K562 (cell line): Measurements from ENCODE around the gene VPS37B. TPM values are rescaled to one million over a fixed set of nuclear protein-coding genes. Genes with fewer than 3 reads are reported as not detected.

Source experiments
- CBX8 ChIP-seq: fragments of 200-600 bp; sonication (generic); IDR thresholded peaks from 2 replicates; pipeline ENCODE4 v1.6.1; 2012; ENCODE audit warnings: borderline replicate concordance, mixed run types, low read depth, mild to moderate bottlenecking, moderate library complexity, mixed read lengths, low read length, control low read depth, inconsistent platforms; ENCODE audit not compliant: poor library complexity, severe bottlenecking; ENCODE audit errors: extremely low read depth
- E2F3 ChIP-seq: fragments of 250-450 bp; sonication (Bioruptor Pico); IDR thresholded peaks from 2 replicates; pipeline ENCODE4 v1.4.0; 2020; ENCODE audit warnings: mild to moderate bottlenecking
- EHMT2 ChIP-seq: fragments of 450-650 bp; IDR thresholded peaks from 2 replicates; pipeline ENCODE4 v1.6.1; 2018; ENCODE audit warnings: antibody characterized with exemption
- ELF1 ChIP-seq: fragments of 200-800 bp; sonication (Bioruptor generic); IDR thresholded peaks from 2 replicates; pipeline ENCODE4 v1.6.1; 2016; ENCODE audit warnings: missing genetic modification characterization, missing compliant biosample characterization
- ESRRB ChIP-seq: fragments of 250-450 bp; sonication (Bioruptor Pico); IDR thresholded peaks from 2 replicates; pipeline ENCODE4 v1.5.0; 2020; ENCODE audit warnings: mild to moderate bottlenecking, moderate library complexity, borderline replicate concordance
- HEY1 ChIP-seq: fragments of 250-450 bp; sonication (Bioruptor Pico); IDR thresholded peaks from 2 replicates; pipeline ENCODE4 v1.5.0; 2020; ENCODE audit warnings: mild to moderate bottlenecking, moderate library complexity, borderline replicate concordance
- HMGN3 ChIP-seq: IDR thresholded peaks from 2 replicates; pipeline ENCODE4 v1.6.1; 2011; ENCODE audit warnings: borderline replicate concordance, low read depth, mild to moderate bottlenecking, mixed read lengths, low read length; ENCODE audit not compliant: insufficient read length; ENCODE audit errors: extremely low read depth
- KDM5B ChIP-seq: fragments of 200-600 bp; sonication (generic); IDR thresholded peaks from 2 replicates; pipeline ENCODE4 v1.6.1; 2012; ENCODE audit warnings: low read depth, mild to moderate bottlenecking, moderate library complexity, low read length, control low read depth, inconsistent platforms; ENCODE audit not compliant: insufficient replicate concordance
- MLX ChIP-seq, 2 experiments: fragments of 450-650 bp in 1 of 2; sonication (generic) in 1 of 2; formaldehyde crosslinking; conservative IDR thresholded peaks; 2 replicates each; pipeline versions ENCODE4 v1.4.0 to v1.8.1; 2020 to 2022; ENCODE audit warnings: mild to moderate bottlenecking in 1 of 2, missing genetic modification reagents in 1 of 2
- MXD1 ChIP-seq: fragments of 250-450 bp; sonication (Bioruptor Pico); IDR thresholded peaks from 2 replicates; pipeline ENCODE4 v1.8.0; 2021; ENCODE audit warnings: borderline replicate concordance, mild to moderate bottlenecking, moderate library complexity; ENCODE audit not compliant: poor library complexity, severe bottlenecking
- POLR2B ChIP-seq: fragments of 450-650 bp; IDR thresholded peaks from 2 replicates; pipeline ENCODE4 v1.6.1; 2018; ENCODE audit warnings: low read depth; ENCODE audit not compliant: partially characterized antibody
- PURB ChIP-seq: sonication (generic); formaldehyde crosslinking; IDR thresholded peaks from 2 replicates; pipeline ENCODE4 v1.9.0; 2021; ENCODE audit warnings: low read depth, mild to moderate bottlenecking, missing genetic modification reagents
- RBM34 ChIP-seq: fragments of 200-400 bp; formaldehyde crosslinking; IDR thresholded peaks from 2 replicates; pipeline ENCODE4 v1.6.1; 2018; ENCODE audit warnings: low read length, borderline replicate concordance; ENCODE audit not compliant: insufficient read depth
- SAFB2 ChIP-seq: fragments of 200-400 bp; formaldehyde crosslinking; IDR thresholded peaks from 2 replicates; pipeline ENCODE4 v1.6.1; 2018; ENCODE audit warnings: borderline replicate concordance, low read length, low read depth, moderate library complexity; ENCODE audit not compliant: severe bottlenecking
- SIN3A ChIP-seq, 2 experiments: fragments of 150-350 bp in 1 of 2; IDR thresholded peaks; 2 replicates each; pipeline ENCODE4 v1.6.1; 2011 to 2016; ENCODE audit warnings: borderline replicate concordance in 2 of 2, low read depth in 2 of 2, low read length in 2 of 2, mild to moderate bottlenecking in 2 of 2, moderate library complexity in 2 of 2; ENCODE audit not compliant: control insufficient read depth in 1 of 2
- SMARCA5 ChIP-seq: fragments of 450-650 bp; IDR thresholded peaks from 2 replicates; pipeline ENCODE4 v1.6.1; 2016
- STAT6 ChIP-seq: sonication (generic); formaldehyde crosslinking; IDR thresholded peaks from 2 replicates; pipeline ENCODE4 v1.8.1; 2023; ENCODE audit warnings: mild to moderate bottlenecking, missing genetic modification reagents
- USF2 ChIP-seq: sonication (generic); formaldehyde crosslinking; IDR thresholded peaks from 2 replicates; pipeline ENCODE4 v1.5.0; 2020; ENCODE audit warnings: missing genetic modification reagents
- ZNF143 ChIP-seq: sonication (generic); formaldehyde crosslinking; IDR thresholded peaks from 2 replicates; pipeline ENCODE4 v1.9.0; 2022; ENCODE audit warnings: mild to moderate bottlenecking, missing genetic modification reagents
- ZNF551 ChIP-seq: fragments of 250-450 bp; sonication (Bioruptor Pico); IDR thresholded peaks from 2 replicates; pipeline ENCODE4 v1.5.0; 2021; ENCODE audit warnings: mild to moderate bottlenecking, moderate library complexity
- ZNF584 ChIP-seq: fragments of 200-800 bp; sonication (Bioruptor generic); IDR thresholded peaks from 2 replicates; pipeline ENCODE4 v1.6.1; 2016; ENCODE audit warnings: low read depth, mild to moderate bottlenecking, missing genetic modification characterization, missing compliant biosample characterization
- polyA plus RNA-seq, 8 experiments: library from polyadenylated mRNA; depleted of rRNA in 4 of 8; stranded (reverse) in 5 of 8; unstranded in 3 of 8; fragments of >200 nt; fragmentation: Nextera tagmentation in 2 of 8; fragmentation: Illumina TruSeq in 1 of 8; extraction: Ambion mirVana in 2 of 8; extraction: Trizol in 1 of 8; gene quantifications; 2 replicates each; pipeline versions ENCODE4 v1.2.1 to v1.2.3, GENCODE V29; 2011 to 2014; ENCODE audit warnings: inconsistent platforms in 1 of 8, missing spikeins in 1 of 8
- total RNA-seq, 7 experiments: library from RNA; depleted of rRNA in 6 of 7; stranded (reverse); fragments of >200 nt in 6 of 7; fragmentation: Illumina TruSeq in 2 of 7; extraction: Trizol in 2 of 7; gene quantifications; 2 replicates each; pipeline versions ENCODE4 v1.2.1 to v1.2.3, GENCODE V29; 2011 to 2021; ENCODE audit warnings: low replicate concordance in 1 of 7

The VPS37B gene
- total and polyA plus RNA-seq, 9 of the 15 experiments (the other 6 are each of a cell fraction or from before 2014, with no cell fraction given): 0.28 to 37.4 (median 17.9) TPM

GRCh38 chr12:122886851-122887818 lies 8.8 kb downstream of the VPS37B start (continued):
- TF ChIP-seq E2F3 (CRISPR knock-in tag) (no peak), HEY1 (CRISPR knock-in tag) (no peak), STAT6 (CRISPR knock-in tag) (no peak), SMARCA5 (0 out of 2 replicates have a peak, but pooled peaks have one; percentile 54), MLX (CRISPR knock-in tag; conservative IDR thresholded peaks at IDR 0.05) (no peak), SAFB2 (no peak), ZNF143 (no peak), MXD1 (CRISPR knock-in tag) (no peak), HMGN3 (no peak), POLR2B (no peak), RBM34 (no peak), ELF1 (tag) (no peak), SIN3A (IDR thresholded peaks at IDR 0.05; ENCODE audit: borderline replicate concordance in 2 of 2, control insufficient read depth in 1 of 2, low read depth in 2 of 2, low read length in 2 of 2) (no peak), ESRRB (CRISPR knock-in tag) (no peak), USF2 (no peak), ZNF584 (no peak), PURB (no peak), EHMT2 (peak; percentile 81; the same call in 1 of the 2 replicates), CBX8 (no peak), KDM5B (no peak), ZNF551 (CRISPR knock-in tag) (no peak)
